Astrocyte (in vitro differentiated cells and primary cell): ENCODE measurements around the gene GPATCH4.

Source experiments
- EZH2 ChIP-seq: IDR thresholded peaks from 2 replicates; pipeline ENCODE4 v1.6.1; 2012; ENCODE audit warnings: mild to moderate bottlenecking, low read length, inconsistent platforms; ENCODE audit not compliant: insufficient read depth
- TF ChIP-seq, protein P1 (sequence below): IDR thresholded peaks from 2 replicates; pipeline ENCODE4 v1.5.1; 2011; ENCODE audit warnings: low read depth, mild to moderate bottlenecking, inconsistent platforms, low read length, moderate library complexity; ENCODE audit not compliant: insufficient read depth

DNA sequence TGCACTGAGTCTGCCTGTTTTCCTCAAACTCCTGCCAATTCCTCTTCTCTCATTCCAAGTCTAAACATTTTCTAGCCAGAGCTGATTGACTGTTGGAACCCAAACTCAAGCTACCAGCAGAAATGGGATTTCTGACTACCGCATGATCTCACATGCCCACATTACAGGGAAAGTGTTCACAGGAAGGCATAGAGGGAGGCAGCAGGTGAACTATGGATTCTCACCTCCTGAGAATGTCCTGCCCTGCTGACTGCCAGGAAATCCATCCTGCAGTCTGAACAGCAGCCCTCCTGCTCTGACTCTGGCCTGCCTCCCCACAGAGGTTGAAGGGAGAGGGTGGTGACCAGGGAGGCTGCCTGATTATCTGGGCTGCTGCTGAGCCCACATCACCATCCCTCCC lies 51.4 kb downstream of the GPATCH4 start:
- TF ChIP-seq, protein P1, sequence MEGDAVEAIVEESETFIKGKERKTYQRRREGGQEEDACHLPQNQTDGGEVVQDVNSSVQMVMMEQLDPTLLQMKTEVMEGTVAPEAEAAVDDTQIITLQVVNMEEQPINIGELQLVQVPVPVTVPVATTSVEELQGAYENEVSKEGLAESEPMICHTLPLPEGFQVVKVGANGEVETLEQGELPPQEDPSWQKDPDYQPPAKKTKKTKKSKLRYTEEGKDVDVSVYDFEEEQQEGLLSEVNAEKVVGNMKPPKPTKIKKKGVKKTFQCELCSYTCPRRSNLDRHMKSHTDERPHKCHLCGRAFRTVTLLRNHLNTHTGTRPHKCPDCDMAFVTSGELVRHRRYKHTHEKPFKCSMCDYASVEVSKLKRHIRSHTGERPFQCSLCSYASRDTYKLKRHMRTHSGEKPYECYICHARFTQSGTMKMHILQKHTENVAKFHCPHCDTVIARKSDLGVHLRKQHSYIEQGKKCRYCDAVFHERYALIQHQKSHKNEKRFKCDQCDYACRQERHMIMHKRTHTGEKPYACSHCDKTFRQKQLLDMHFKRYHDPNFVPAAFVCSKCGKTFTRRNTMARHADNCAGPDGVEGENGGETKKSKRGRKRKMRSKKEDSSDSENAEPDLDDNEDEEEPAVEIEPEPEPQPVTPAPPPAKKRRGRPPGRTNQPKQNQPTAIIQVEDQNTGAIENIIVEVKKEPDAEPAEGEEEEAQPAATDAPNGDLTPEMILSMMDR, result no peak
- TF ChIP-seq EZH2, result no peak
